ENCODE results near the gene ABR.

The ABR gene

GRCh38 chr17:1040216-1040600 lies 139.6 kb downstream of the ABR start:
- H3K27ac ChIP-seq (ENCODE audit: low read length), result no peak overlapping the region
- no peaks in the 10 kb centered on the region for H3K79me2 ChIP-seq (ENCODE audit: insufficient read depth, low read length)
- no peak for TF ChIP-seq EZH2 (IDR thresholded peaks at IDR 0.05; ENCODE audit: borderline replicate concordance, low read depth, low read length, severe bottlenecking)
- TF ChIP-seq CTCF (IDR thresholded peaks at IDR 0.05; ENCODE audit: borderline replicate concordance, extremely low read depth, low read length, poor library complexity, severe bottlenecking), result no peak
- DNase-seq, result no peak
- no peak for ATAC-seq (ENCODE audit: insufficient read depth, low read depth)
- H3K9me3 ChIP-seq (ENCODE audit: insufficient read depth, low read length, severe bottlenecking), result no peaks in the 10 kb centered on the region
- no peak overlapping the region for H3K4me2 ChIP-seq (ENCODE audit: insufficient read depth, low read length)
- no peak overlapping the region for H3K9ac ChIP-seq (ENCODE audit: low read depth, low read length)
- no peak overlapping the region for H2AFZ ChIP-seq (ENCODE audit: low read depth, low read length)
- H3K4me3 ChIP-seq (ENCODE audit: low read depth in 1 of 2, low read length in 2 of 2), result no peak overlapping the region
- H4K20me1 ChIP-seq (ENCODE audit: insufficient read depth, low read length), result peaks cover 14% of the 10 kb centered on the region
- no peaks in the 10 kb centered on the region; the same call in 1 of the 2 replicates for H3K36me3 ChIP-seq (ENCODE audit: insufficient read depth, low read length)
- no peaks in the 10 kb centered on the region for H3K27me3 ChIP-seq (ENCODE audit: insufficient read depth, low read length, poor library complexity)
- H3K4me1 ChIP-seq (ENCODE audit: insufficient read depth, low read length), result no peaks in the 10 kb centered on the region

GRCh38 chr17:1039511-1040215 lies 140.1 kb downstream of the ABR start:
- H3K36me3 ChIP-seq (ENCODE audit: insufficient read depth, low read length), result no peaks in the 10 kb centered on the region; the same call in 1 of the 2 replicates
- H3K79me2 ChIP-seq (ENCODE audit: insufficient read depth, low read length), result no peaks in the 10 kb centered on the region
- H3K4me3 ChIP-seq (ENCODE audit: low read depth in 1 of 2, low read length in 2 of 2), result no peak overlapping the region
- H3K4me1 ChIP-seq (ENCODE audit: insufficient read depth, low read length), result no peaks in the 10 kb centered on the region
- TF ChIP-seq CTCF (IDR thresholded peaks at IDR 0.05; ENCODE audit: borderline replicate concordance, extremely low read depth, low read length, poor library complexity, severe bottlenecking) (no peak), EZH2 (IDR thresholded peaks at IDR 0.05; ENCODE audit: borderline replicate concordance, low read depth, low read length, severe bottlenecking) (no peak)
- no peak overlapping the region for H3K27ac ChIP-seq (ENCODE audit: low read length)
- ATAC-seq (ENCODE audit: insufficient read depth, low read depth), result no peak
- no peak overlapping the region for H3K9ac ChIP-seq (ENCODE audit: low read depth, low read length)
- no peak overlapping the region for H2AFZ ChIP-seq (ENCODE audit: low read depth, low read length)
- H4K20me1 ChIP-seq (ENCODE audit: insufficient read depth, low read length), result peaks cover 17% of the 10 kb centered on the region
- no peak for DNase-seq
- no peaks in the 10 kb centered on the region for H3K27me3 ChIP-seq (ENCODE audit: insufficient read depth, low read length, poor library complexity)
- no peaks in the 10 kb centered on the region for H3K9me3 ChIP-seq (ENCODE audit: insufficient read depth, low read length, severe bottlenecking)
- H3K4me2 ChIP-seq (ENCODE audit: insufficient read depth, low read length), result no peak overlapping the region

DNA sequence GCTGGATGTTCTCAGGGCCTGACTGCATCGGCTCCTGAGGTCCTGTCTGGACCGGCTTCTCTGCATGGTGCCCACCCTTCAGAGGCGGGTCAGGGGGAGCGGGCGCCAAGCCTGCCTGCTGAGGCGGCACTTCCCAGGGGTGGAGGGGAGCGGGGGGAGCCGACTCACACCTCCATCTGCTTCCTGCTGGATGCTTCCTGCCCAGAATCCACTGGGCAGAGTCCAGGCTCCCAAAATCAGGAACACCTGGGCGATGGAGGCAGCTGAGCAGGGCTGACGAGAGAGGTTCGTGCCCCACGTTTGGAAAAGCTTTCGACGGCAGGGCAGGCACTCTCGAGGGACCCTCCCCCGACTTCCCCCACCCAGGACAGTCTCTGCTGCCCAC lies 140.7 kb downstream of the ABR start:
- no peak overlapping the region for H3K9ac ChIP-seq (ENCODE audit: low read depth, low read length)
- H3K79me2 ChIP-seq (ENCODE audit: insufficient read depth, low read length), result no peaks in the 10 kb centered on the region
- DNase-seq, result no peak
- no peak overlapping the region for H3K4me3 ChIP-seq (ENCODE audit: low read depth in 1 of 2, low read length in 2 of 2)
- H3K4me1 ChIP-seq (ENCODE audit: insufficient read depth, low read length), result no peaks in the 10 kb centered on the region
- no peaks in the 10 kb centered on the region for H3K27me3 ChIP-seq (ENCODE audit: insufficient read depth, low read length, poor library complexity)
- no peaks in the 10 kb centered on the region for H3K9me3 ChIP-seq (ENCODE audit: insufficient read depth, low read length, severe bottlenecking)
- no peak for ATAC-seq (ENCODE audit: insufficient read depth, low read depth)
- no peak overlapping the region for H3K4me2 ChIP-seq (ENCODE audit: insufficient read depth, low read length)
- peaks cover 18% of the 10 kb centered on the region for H4K20me1 ChIP-seq (ENCODE audit: insufficient read depth, low read length)
- H2AFZ ChIP-seq (ENCODE audit: low read depth, low read length), result no peak overlapping the region
- TF ChIP-seq EZH2 (IDR thresholded peaks at IDR 0.05; ENCODE audit: borderline replicate concordance, low read depth, low read length, severe bottlenecking), result no peak
- TF ChIP-seq CTCF (IDR thresholded peaks at IDR 0.05; ENCODE audit: borderline replicate concordance, extremely low read depth, low read length, poor library complexity, severe bottlenecking), result no peak
- H3K27ac ChIP-seq (ENCODE audit: low read length), result no peak overlapping the region
- H3K36me3 ChIP-seq (ENCODE audit: insufficient read depth, low read length), result no peaks in the 10 kb centered on the region; the same call in 1 of the 2 replicates

Data from DND-41 (cell line).